Measurements from ENCODE around the gene LILRB2.

The LILRB2 gene

GRCh38 chr19:54312436-54313377 lies 31.8 kb upstream of the LILRB2 start, which contains the start of gene LILRA5:
LILRA5 (minus strand) TSS chr19:54313166; CDS start chr19:54313019, 147 bp downstream.
- Histone ChIP-seq H3K4me3 (ENCODE audit: low read depth, low read length, poor library complexity, severe bottlenecking) (no peak within 1 kb of the TSS), H3K36me3 (ENCODE audit: insufficient read depth, low read length) (no peaks in the 10 kb centered on the region), H3K27me3 (ENCODE audit: insufficient read depth, low read length) (no peaks in the 10 kb centered on the region), H4K20me1 (ENCODE audit: insufficient read depth, low read length) (no peaks in the 10 kb centered on the region), H3K4me1 (ENCODE audit: insufficient read depth, low read length, severe bottlenecking) (no peaks in the 10 kb centered on the region), H3K4me2 (ENCODE audit: low read length) (no peak within 1 kb of the TSS), H3K9me2 (ENCODE audit: low read depth, low read length) (no peaks in the 10 kb centered on the region), H3F3A (ENCODE audit: insufficient read depth, low read length) (no peaks in the 10 kb centered on the region), H2AFZ (ENCODE audit: low read length) (no peak within 1 kb of the TSS), H3K9me3 (ENCODE audit: low read length) (no peaks in the 10 kb centered on the region), H3K9ac (ENCODE audit: low read length) (no peak within 1 kb of the TSS), H3K27ac (ENCODE audit: low read depth, low read length, poor library complexity, severe bottlenecking) (no peak within 1 kb of the TSS), H3K79me2 (ENCODE audit: insufficient read depth, low read length) (no peaks in the 10 kb centered on the region)
- TF ChIP-seq EZH2 (IDR thresholded peaks at IDR 0.05; ENCODE audit: borderline replicate concordance, low read length) (no peak), CTCF (IDR thresholded peaks at IDR 0.05; ENCODE audit: low read length) (no peak)

- no peaks in the 10 kb centered on the region for H3K9me2 ChIP-seq (ENCODE audit: low read depth, low read length)
- H2AFZ ChIP-seq (ENCODE audit: low read length), result no peak overlapping the region
- H3K79me2 ChIP-seq (ENCODE audit: insufficient read depth, low read length), result no peaks in the 10 kb centered on the region
- no peaks in the 10 kb centered on the region for H3K9me3 ChIP-seq (ENCODE audit: low read length)
- no peaks in the 10 kb centered on the region for H3K27me3 ChIP-seq (ENCODE audit: insufficient read depth, low read length)
- no peak overlapping the region for H3K4me3 ChIP-seq (ENCODE audit: low read depth, low read length, poor library complexity, severe bottlenecking)
- H3K36me3 ChIP-seq (ENCODE audit: insufficient read depth, low read length), result no peaks in the 10 kb centered on the region
- H3F3A ChIP-seq (ENCODE audit: insufficient read depth, low read length), result no peaks in the 10 kb centered on the region
- H3K27ac ChIP-seq (ENCODE audit: low read depth, low read length, poor library complexity, severe bottlenecking), result no peak overlapping the region
- H3K9ac ChIP-seq (ENCODE audit: low read length), result no peak overlapping the region
- H3K4me1 ChIP-seq (ENCODE audit: insufficient read depth, low read length, severe bottlenecking), result no peaks in the 10 kb centered on the region
- no peak overlapping the region for H3K4me2 ChIP-seq (ENCODE audit: low read length)
- no peaks in the 10 kb centered on the region for H4K20me1 ChIP-seq (ENCODE audit: insufficient read depth, low read length)
- TF ChIP-seq EZH2 (IDR thresholded peaks at IDR 0.05; ENCODE audit: borderline replicate concordance, low read length), result no peak
- TF ChIP-seq CTCF (IDR thresholded peaks at IDR 0.05; ENCODE audit: low read length), result no peak
These were observed 31.1 kb upstream of the LILRB2 start for GRCh38 chr19:54312011-54312410.

- no peaks in the 10 kb centered on the region for H3K4me1 ChIP-seq (ENCODE audit: insufficient read depth, low read length, severe bottlenecking)
- no peaks in the 10 kb centered on the region for H3K9me2 ChIP-seq (ENCODE audit: low read depth, low read length)
- no peaks in the 10 kb centered on the region for H3K9me3 ChIP-seq (ENCODE audit: low read length)
- H3K4me3 ChIP-seq (ENCODE audit: low read depth, low read length, poor library complexity, severe bottlenecking), result no peak overlapping the region
- H3K27me3 ChIP-seq (ENCODE audit: insufficient read depth, low read length), result no peaks in the 10 kb centered on the region
- H3K27ac ChIP-seq (ENCODE audit: low read depth, low read length, poor library complexity, severe bottlenecking), result no peak overlapping the region
- no peaks in the 10 kb centered on the region for H3F3A ChIP-seq (ENCODE audit: insufficient read depth, low read length)
- no peak overlapping the region for H2AFZ ChIP-seq (ENCODE audit: low read length)
- H3K4me2 ChIP-seq (ENCODE audit: low read length), result no peak overlapping the region
- no peaks in the 10 kb centered on the region for H3K79me2 ChIP-seq (ENCODE audit: insufficient read depth, low read length)
- H4K20me1 ChIP-seq (ENCODE audit: insufficient read depth, low read length), result no peaks in the 10 kb centered on the region
- H3K9ac ChIP-seq (ENCODE audit: low read length), result no peak overlapping the region
- H3K36me3 ChIP-seq (ENCODE audit: insufficient read depth, low read length), result no peaks in the 10 kb centered on the region
- TF ChIP-seq CTCF (IDR thresholded peaks at IDR 0.05; ENCODE audit: low read length) (no peak), EZH2 (IDR thresholded peaks at IDR 0.05; ENCODE audit: borderline replicate concordance, low read length) (no peak)
These were observed 30.6 kb upstream of the LILRB2 start for GRCh38 chr19:54311486-54311885.

Measured in OCI-LY1 (cell line).